OCI-M2 (cell line): Measurements from ENCODE around the gene PLEKHA5.

ENCODE experiments used
- DNase-seq: peaks from one replicate; lab custom pipeline; 2025; ENCODE audit not compliant: unreplicated experiment; lab: John Stamatoyannopoulos, UW

The PLEKHA5 gene

DNA sequence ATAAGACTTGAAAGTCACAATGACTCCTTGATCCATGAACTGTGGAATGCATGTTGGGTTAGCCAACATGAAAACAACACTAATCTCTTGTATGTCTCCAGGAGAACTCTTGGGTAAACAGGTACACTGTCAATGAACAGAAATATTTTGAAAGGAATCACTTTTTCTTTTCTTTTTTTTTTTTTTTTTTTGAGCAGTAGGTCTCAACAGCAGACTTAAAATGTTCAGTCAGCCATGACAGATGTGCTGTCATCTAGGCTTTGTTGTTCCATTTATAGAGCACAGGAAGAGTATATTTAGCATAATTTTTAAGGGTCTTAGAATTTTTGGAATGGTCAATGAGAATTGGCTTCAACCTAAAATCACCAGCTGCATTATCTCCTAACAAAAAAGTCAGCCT is 2.3 kb upstream of the PLEKHA5 start:
- no peak for DNase-seq

DNA sequence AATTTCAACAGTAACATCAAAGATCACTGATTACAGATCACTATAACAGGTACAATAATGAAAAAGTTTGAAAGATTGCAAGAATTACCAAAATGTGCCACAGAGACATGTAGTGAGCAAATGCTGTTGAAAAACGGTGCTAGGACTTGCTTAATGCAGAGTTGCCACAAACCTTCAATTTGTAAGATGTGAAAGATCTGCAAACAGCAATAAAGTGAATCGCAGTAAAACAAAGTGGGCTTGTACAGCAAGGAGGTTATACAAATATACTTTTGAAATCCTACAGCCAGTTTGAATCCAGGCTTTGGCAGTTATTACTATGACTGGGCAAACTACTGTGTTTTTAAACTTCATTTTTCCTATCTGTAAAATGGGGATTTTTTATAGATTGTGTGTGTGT is 1.0 kb upstream of the PLEKHA5 start:
- DNase-seq, result no peak

DNA sequence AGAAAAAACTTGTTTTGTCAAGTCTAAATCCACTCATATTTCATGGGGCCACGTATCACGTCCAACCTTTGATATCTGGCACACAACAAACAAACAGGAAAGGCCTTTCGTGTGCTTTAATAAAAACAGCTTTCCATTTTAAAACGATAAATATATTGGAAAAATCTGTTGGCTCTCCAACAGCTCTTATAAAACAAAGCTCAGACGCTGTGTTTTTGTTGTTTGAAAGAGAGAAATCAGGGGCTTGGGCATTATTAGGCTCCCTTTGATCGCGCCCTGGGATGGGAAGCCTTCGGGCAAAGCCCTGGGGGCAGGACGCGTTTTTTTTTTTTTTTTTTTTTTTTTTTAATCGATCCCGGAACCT is 429 bp upstream of the PLEKHA5 start:
- DNase-seq, result no peak

DNA sequence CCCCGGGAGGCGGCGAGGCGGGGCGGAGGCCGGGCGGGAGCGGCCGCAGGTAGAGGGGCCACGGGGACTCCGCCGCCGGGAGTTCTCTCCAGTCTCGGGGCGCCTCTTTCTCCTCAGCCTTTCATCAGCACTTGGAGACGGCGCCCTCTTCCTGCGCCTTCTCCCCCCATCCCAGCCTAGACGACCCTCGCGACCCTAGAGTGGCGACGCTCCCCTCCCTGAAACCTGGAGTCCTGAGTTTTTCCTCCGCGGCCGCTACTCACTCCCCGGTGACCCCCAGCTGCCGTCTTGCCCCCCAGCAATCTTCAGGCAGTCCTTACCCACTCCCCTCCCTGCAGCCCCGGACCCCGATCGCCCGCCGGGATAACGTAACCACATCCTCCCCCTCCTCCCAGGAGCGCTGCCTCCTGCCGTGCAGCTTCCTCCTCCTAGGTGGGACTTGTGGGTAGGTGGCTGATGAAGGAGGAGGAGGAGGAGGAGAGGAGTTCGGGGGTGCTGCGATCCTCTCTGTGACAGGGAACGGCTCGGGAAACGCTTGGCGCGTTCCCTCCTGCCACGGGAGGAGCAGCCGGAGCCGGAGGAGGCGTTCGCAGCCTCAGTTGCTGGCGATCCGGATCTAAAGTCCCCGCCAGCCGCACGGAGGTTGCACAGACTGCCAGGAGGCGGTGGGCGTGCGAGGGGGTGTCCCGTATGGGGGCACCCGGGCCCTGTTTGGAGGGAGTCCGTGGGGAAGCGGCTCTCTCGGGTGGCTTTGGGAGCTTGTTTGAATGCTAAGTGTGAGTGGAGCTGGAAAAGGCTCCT is 891 bp downstream of the PLEKHA5 start:
- no peak for DNase-seq

DNA sequence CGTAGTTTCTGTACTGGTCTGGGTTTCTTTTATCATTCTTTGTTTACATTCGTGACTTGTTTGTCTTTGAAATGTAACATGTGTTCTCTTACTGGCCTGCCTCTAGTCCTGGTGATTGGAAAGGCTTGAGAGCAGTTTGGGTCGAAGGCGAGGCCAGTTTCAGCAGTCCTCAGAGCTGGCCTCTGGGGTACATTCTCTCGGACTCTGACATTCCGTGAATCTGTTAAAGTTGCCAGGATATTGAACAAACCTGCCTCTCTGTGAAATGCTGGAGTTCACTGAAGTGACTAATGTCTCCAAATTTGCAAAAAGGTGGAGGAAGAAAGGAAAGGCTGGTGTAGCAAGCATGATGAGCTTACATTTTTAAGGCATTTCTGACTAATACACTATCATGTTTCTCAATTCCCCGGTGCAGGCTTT is 1.5 kb downstream of the PLEKHA5 start:
- no peak for DNase-seq

DNA sequence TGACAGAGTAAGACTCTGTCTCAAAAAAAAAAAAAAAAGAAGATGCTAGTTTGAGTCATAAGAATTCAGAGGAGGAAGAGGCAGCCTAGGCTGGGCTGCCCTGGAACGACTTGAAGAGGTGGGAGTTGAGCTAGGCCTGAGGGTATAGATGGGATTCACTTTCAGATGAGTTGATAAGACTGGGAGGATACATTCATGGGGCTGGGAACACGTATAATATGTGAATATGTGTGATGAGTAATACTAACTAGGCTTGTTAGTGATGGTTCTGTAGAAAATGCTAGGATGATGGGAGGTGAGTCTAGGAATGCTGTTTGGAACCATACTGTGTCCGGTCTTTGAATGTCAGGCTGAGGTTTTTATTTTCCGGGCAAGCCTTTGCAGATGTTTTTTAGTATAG is 9.0 kb downstream of the PLEKHA5 start:
- no peak for DNase-seq

DNA sequence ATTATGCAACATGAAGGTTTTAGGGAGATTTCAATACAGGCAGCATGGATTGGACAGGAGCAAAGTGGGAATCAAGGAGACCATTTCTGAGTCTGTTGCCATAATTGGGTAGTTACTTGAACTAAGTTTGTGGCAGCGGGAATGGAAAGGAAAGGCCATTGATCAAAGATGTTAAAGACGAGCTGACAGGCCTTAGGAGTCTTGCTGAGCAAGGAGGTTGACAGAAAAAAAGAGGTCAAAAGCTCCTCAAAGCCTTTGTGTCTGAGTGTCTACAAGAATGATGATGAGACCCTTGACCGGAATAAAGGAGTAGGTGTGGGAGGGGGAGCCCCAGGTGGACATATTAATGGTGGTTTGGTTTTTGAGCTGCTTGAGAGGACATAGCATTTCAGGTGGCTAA is 9.4 kb downstream of the PLEKHA5 start:
- no peak for DNase-seq

DNA sequence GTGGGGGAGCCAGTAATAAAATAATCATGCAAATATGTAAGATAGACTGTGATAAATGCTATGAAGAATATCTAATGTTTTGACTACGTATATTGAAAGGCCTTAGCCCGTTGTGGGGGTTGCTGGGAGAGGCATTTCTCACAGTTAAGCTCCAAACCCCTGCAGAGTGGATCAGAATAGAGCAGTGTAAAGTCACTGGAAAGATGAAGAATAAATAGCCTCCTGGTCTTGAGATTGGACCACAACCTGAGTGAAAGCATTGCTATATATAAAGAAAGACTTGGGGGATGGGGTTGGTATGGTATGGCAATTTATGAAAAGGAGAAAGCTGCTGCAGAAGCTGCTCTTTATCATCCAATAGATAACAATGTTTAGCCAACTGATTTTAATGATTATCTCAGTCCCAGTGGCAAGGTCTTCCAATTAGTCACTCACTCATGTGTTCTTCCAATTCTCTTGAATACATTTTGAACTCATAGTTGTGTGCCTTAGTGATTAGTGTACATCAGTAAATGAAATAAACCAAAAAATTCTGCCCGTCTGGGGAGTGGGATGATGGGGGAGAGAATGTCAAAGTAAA is 10.2 kb downstream of the PLEKHA5 start:
- no peak for DNase-seq

DNA sequence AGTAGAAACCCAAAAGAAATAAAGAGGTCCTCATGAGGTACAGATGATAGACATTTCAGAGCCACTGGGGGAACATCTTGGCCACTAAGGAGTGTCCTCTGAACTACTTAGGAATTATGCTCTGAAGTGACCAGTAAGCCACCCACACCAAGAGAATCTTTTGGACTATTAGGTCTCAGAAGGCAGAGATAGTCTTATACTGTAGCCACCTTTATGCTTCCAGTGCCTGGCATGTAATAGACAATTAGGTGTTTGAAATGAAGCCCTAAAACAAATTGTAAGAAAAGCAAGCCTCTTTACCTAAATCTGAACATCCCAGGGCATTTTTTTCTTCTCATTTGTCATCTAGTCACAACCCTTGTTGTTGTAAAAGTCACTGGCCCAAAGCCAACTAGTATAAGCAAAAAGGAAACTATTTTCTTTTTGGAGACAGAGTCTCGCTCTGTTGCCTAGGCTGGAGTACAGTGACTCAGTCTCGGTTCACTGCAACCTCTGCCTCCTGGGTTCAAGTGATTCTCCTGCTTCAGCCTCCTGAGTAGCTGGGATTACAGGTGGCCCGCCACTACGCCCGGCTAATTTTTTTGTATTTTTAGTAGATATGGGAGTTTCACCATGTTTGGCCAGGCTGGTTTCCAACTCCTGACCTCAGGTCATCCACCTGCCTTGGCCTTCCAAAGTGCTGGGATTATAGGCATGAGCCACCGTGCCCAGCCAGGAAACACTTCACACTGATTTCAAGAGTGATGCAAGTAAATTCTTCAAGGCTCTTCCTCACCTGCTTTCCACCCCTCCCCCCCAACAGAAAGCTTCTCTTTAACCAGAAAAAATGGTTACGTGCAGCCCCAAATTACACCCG is 11.1 kb downstream of the PLEKHA5 start:
- DNase-seq, result no peak

DNA sequence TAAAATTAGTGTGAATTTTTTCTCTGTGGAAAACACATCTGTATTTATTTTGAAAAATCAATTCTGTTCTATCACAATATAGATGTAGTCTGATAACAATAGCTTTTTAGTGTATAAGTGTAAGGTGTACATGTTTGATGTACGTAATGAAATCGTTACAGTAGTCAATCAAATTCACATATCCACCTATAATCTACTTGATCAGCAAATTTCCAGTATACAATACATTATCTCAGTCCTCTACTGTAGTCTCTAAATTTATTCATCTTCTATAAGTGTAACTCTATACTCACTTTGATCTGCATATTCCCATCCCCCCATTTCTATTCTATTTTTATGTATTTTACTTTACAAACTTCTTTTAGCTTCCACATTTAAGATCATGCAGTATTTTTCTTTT is 13.0 kb downstream of the PLEKHA5 start:
- no peak for DNase-seq

DNA sequence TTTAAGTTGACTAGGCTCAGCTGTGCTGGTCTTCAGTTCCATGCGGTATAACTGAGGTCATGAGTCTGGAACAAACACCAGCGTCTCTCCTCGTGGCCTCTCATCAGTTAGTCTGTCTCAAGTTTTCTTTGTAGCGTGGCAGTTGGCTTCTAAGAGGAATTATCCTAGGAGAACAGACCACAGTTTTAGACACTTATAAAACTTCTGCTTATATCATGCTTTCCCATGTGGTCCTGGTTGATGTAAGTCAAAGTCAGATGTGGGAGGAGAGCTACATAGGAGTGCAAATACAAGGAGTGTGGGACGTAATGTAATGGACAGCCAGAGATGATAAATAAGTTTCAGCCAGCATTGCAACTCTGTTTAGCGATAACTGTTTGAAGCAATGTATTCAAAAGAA is 14.8 kb downstream of the PLEKHA5 start:
- DNase-seq, result no peak

DNA sequence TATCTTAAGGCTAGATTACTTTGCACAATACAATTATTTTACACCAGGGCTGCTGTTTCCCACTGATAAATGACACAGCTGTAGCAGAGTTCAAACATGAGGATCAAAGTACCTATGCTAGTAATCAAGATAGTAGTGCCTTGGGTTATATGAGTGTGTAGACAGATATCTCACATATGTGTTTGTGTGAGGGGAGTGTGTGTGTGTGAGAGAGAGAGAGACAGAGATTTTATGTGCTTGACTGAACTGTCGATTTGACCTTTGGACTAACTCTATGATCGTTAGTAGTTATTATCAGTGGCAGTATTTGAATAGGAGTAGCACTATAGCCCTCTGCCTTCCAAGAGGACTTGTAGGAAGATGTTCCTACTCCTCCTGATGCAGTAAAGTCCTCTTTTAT is 15.5 kb downstream of the PLEKHA5 start:
- DNase-seq, result no peak

DNA sequence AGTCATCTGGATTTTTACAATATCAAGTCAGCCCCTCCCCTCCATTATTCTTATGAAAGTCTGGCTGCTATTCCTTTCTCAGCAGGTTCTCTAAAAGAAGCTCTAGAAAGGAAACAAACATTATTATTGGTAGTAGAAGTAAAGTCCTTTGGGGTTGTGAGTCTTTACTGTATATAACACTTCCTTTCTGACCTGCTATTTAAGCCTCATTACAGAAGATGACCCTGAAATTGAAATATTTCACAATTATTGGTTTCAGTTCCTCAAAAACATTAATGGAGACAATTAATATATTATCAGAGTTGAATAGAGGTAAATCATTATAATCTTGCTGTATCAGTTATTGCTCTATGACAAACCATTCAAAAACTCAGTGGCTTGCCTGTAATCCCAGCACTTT is 19.3 kb downstream of the PLEKHA5 start:
- DNase-seq, result no peak

DNA sequence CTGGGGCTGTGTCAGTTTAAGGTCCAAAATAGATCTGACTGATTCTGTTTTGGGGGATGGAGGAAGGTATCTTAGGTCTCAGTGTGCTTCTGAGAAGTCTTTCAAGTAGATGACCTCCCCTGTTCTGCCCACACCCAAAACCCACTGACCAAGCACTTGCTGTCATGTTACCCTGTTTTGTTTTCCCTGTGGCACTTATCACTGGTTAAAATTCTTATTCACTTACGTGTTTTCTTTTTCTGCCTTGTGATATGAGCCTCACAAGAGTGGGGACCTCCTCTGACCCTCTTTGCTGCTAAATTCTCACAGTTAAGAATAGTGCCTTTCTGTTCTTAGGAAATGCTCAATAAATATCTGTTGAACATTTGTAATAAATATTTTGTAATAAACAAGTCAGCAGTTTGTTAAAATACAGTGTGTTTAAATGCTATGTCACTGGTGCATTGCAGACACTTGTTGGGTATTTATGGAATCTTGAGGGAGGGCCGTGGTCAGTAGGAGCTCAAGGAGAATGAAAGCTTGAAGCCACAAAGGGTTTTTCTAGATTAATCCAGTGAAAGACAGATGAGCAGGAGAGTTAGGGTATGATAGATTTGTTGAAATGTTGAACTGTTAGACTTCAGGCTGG is 20.9 kb downstream of the PLEKHA5 start:
- DNase-seq, result no peak

DNA sequence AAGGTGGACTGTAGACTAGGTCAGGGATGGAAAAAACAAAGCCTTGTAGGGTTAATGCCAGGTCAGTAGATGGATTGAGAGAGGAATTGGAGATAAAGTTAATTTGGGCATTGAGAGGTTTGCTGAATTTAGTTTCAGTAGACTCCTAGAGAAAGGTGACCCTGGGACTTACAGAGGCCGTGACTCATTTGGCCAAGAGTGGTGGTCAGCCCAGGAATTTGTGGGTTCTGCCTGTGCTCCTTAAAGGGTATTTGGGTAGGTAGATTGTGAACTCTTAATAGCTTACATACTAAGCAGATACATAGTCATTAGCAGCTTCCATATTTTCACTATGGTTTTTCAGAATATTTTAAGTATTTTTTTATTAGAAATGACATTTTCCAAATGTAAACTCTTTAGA is 21.8 kb downstream of the PLEKHA5 start:
- no peak for DNase-seq

DNA sequence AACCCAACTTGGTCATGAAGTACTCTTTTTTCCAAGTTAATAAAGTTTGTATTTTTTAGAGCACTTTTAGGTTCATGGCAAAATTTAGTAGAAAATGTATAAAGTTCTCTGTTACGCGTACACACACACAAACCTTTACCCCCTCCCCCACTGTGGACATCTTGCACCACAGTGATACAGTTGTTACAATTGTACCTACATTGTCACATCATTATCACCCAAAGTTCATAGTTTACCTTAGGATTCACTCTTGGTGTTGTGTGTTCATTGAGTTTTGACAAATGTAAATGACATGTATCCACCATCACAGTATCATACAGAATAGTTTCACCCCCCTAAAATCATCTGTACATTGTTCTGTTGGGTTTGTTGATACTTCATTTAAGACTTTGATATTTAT is 23.9 kb downstream of the PLEKHA5 start:
- no peak for DNase-seq

DNA sequence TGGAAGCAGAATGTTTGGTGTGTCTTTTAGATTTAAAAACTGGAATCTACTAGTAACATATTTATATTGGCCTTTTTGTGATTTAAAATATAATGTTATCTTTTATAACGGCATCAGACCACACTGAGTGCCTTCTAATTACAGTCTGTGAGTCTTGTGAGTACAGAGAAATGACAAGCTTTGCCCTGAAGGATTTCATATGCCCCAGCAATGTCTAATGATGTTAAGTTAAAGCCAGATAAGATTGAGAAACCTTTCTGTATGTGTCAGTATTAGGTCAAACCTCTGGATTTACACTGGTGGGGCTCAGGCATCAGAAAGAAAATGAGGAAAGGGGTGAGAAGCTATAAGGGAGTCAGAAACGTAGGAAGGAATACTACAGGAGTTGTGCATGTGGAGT is 25.2 kb downstream of the PLEKHA5 start:
- no peak for DNase-seq

DNA sequence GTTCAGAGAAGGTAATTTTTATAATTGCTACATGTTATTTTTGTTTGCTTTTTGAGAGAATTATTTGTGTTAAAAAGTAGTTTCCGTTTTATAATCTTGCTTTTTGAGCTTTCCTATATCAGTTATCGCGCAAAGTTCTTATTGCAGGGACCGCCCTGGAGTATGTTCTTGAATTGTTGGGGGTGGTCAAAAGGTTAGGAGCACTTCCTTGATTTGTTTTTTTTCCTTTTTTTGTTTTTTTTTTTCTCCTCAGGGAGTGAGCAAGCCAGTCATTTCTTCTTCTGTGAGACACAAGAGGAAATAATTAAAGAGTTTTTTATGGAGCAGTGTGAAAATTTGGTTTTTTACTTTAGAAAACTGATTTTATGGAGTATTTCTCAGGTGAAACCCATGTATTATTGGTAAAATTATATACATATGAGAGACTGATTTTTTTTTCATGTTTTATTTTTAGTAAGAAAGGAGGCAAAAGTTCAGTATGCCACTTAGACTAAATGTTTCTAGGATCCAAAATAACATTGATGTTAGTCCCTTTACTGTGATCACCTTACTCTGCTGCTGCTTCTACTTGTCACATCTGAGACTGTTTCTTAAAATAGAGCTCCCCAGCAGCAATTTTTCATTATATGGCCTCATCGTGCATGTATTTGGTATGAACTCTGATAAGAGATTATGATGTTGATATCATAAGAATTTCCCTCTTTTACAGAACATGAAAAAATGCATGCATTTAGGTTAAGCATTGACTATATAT is 26.6 kb downstream of the PLEKHA5 start:
- no peak for DNase-seq

DNA sequence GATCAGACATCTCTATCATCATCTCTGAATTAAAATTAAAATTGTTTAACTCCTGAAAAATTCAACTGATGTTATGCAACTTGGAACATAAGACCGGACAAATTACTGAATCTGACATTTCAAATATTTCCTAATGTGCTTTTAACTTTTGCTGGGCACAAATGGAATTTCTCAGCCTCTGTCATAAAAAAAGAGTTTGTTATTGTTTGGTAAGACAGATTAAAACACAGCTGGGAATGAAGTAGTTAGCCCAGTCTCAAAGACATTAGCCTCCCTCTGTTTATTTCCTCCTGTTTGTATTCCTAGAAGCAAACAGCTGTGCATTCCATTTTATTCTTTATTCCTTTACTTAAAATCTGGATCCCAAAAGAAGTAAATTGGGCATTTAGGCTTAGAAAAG is 29.4 kb downstream of the PLEKHA5 start:
- no peak for DNase-seq

DNA sequence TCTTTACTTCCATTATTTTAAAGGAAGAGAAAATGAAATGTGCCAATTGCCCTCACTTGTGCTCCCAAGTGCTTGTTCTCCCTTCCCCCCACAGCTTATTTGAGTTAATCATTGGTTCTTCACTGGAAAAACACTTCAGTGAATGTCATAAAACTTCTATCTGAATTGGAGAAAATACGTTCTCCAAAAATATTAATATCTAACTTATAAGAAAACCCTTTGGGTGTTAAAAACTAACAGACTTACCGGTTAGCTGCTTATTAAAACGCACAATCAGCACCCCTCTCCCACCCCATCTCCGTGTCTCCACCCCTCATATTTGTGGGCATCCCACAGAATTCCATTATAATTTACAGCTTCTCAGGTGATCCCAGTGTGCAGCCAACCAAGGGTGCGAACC is 31.7 kb downstream of the PLEKHA5 start:
- no peak for DNase-seq

DNA sequence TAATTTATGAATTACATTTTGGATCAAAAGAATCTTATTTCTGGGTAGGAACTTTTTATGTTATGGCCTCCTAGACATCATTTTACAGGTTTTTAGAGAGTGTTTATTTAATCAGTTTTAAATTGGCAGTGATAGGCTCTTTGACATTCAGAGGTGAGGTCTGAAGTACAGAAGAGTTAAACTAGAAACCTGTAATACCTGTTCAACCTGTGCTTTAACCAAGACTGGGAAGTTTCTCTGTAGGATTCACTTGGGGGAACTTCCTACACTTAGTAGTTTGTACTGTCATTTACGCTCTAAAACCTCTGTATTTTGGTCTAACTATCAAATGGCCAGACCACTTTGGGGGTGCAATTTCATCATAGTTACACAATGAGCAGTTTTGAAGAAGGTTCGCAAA is 35.9 kb downstream of the PLEKHA5 start:
- DNase-seq, result no peak
